DMS53 treated with DMSO at 0.1 percent for 48 hours (cell line): ENCODE data around the gene CCDC27.
"Not testable (repeated sequence)": the region's sequence is repeated elsewhere in the genome, so short reads cannot be mapped to it uniquely, and the experiment has no call there.

Source experiments
- DNase-seq: peaks from one replicate; lab custom pipeline; 2025; ENCODE audit not compliant: unreplicated experiment; lab: John Stamatoyannopoulos, UW

CCDC27 gene

DNA sequence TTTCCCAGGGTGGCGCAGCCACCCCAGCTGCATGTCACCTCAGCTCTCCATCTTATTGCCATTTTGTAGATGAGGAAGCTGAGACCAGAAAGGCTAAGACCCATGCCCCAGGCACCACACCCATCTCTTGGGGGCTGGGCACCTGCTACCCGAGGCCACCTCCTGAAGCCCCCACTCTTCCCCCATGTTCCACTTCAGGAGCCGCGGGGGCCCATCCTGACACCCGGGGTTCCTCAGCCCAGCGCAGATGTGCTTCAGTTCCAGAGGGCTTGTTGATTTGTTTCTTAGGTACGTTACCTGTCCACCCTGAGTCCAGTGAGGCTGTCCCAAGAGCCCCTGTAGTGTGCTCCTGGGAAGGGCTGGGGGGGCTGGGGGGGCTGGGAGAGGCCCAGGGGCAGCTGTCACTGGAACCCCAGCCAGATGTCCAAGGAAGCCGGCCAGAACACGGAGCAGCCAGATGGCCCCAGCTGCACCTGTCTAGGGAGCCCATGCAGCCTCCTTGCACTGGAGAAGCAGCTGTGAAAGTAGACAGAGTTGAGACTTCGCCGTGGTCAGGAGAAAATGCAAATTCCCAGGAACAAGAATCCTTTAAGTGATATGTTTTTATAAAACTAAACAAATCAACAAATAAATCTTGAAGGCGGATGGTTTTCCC, 17.1 kb upstream of the CCDC27 start:
- no peak for DNase-seq

GRCh38 chr1:3735688-3736087, 16.6 kb upstream of the CCDC27 start:
- no peak for DNase-seq

DNA sequence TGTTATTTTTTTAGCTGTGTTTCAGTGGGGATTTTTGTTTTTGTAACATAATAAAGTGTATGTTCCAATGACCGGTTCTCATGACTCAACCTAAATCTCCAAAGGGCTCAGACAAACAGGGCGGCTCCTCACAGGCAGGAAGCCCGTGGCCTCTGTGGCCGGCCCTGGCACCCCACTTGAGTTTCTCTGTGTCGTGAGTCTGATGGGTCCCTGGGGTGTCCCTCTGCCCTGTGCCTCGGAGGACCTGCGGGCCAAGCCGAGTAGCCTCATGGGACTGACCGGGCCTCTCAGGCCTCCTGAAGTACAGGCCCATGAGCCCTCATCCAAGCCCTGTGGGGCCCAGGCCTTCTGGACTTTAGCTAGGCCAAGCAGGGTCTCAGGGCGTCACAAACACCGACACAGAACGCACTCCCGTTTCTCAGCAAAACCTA, 16.1 kb upstream of the CCDC27 start:
- DNase-seq: no peak

DNA sequence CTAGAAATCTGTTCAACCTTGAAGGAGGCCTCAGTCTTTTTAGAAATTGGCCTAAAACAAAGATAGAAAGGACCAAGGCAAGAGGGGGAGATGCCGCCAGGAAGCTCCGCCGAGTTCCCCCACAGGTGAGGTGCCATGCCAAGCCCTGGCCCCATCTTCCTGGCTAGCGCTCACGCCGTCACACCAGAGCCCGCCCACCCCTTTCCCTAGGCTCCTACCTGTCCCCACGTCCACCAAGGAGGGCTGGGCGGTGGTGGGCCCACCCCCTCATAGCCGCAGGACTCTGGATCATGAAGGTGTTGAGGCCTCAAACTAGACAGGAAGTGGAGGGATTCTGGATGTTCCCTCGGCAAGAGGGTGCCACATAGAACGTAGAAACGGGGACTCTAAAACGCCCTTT, 15.5 kb upstream of the CCDC27 start:
- DNase-seq: no peak

DNA sequence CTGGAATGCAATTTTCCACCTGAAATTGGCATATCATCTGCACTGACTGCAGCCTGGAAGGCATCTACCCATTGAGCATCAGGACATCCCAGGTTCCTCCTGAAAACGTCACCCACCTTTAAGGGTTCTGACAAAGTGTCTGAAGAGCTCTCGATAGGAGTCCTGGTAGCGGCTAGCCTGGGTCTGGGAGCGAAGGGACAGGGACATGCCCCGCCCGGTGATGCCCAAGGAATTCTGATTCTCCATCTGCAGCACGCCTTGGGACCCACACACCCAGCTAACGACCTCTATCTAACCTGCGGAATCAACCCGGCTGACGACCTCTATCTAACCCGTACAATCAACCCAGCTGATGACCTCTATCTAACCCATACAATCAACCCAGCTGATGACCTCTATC, 13.3 kb upstream of the CCDC27 start:
- DNase-seq: no peak

DNA sequence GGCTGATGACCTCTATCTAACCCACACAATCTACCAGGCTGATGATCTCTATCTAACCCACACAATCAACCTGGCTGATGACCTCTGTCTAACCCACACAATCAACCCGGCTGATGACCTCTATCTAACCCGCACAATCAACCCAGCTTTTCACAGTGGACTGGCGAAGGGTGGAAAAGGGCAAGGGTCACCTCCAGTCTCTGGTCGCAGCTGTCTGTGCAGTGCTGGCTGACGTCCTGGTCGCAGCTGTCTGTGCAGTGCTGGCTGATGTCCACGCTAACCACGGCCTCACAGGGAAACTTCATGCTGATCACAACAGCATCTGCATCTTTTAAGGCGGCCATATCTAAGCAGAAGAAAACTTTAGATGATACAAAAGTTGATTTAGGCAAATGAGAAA, 12.2 kb upstream of the CCDC27 start:
- DNase-seq: no peak

DNA sequence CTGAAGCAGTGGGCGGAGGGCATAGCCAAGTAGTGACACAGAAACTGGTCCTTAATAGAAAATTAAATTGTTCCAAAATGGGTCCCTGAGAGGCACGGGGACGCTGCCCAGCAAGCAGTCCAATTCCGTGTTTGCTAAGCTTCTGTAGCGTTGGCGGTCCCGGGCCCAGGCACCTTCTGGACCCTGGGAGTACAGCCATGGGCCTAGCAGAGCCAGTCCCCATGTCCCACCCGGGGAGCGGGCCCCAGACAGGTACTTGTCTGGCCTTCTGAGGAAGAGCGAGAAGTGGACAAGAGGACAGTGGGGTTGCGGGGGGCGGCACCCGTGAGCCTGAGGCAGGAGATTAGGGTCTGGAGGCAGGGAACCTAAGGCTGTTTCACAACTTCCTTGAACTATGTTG, 11.5 kb upstream of the CCDC27 start:
- no peak for DNase-seq

GRCh38 chr1:3741566-3742438, 10.4 kb upstream of the CCDC27 start:
- DNase-seq: no peak

DNA sequence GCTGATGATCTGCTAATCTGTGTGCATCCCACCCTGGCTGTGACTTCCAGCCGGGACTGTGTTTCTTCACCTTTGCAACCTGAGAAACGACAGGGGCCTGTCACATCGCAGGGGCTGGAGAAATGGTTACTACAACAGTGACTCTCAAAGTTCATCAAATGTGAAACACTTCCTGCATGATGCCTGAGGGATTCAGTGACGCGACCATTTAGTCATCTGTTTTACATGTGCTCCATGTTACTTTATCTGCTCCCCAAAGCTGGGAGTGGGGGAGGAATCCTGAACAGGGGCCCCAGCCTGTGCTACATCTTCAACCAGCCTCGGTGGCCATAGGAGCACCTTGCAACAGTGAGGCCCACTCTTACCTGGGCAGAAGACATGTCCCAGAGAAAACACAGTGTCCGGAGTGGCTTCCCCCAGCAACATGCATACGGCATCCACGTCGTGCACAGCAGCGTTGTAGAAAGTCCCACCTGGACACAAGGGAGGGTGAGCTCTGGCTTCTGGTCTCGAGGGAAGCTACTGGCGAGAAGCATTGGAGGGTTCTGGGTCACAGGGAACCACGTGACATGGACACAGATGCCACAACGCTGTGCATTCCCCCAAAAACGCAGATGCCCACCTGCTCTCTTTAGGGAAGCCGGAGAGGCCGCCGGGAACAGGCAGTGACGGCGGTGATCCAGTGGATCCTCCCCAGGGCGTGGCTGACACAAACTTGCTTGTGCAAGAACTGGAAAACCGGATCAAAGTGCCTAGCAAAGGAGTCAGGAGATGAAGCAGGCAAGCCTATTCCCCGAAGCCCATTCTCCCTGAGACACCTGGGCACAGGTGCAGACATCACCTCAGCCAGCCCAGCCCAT, 9.6 kb upstream of the CCDC27 start:
- no peak for DNase-seq

DNA sequence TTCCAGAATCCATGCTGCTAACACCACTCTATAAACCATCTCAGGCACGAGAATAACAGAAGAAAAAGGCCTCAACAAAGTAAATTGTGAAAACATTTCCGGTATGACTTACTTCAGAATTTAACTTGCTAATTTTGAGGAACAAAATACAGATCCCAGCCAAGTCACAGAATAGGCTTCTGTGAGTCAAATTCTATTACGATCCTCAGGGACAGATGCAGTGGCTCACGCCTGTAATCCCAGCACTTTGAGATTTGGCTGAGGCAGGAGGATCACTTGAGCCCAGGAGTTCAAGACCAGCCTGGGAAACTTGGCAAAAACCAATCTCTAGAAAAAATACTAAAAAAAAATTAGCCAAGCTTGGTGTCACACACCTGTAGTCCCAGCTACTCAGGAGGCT, 8.8 kb upstream of the CCDC27 start:
- no peak for DNase-seq

DNA sequence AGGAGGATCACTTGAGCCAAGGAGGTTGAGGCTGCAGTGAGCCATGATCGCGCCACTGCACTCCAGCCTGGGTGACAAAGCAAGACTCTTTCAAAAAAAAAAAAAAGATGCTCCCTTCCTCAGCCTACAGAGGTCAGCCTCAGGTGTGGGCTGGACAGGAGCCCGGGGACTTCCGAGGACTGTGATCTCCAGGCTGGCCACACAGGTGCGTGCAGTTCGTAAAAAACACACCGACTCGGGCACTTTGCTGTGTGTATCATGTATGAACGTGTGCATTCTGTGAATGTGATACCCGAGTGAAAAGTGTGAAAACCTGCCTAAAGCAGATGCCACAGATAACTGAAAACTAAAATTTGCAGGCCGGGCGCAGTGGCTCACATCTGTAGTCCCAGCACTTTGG, 8.4 kb upstream of the CCDC27 start:
- no peak for DNase-seq

GRCh38 chr1:3744646-3745045, 7.6 kb upstream of the CCDC27 start:
- DNase-seq: no peak

- no peak for DNase-seq
These were observed 7.2 kb upstream of the CCDC27 start for GRCh38 chr1:3745071-3745470.

- no peak for DNase-seq
These were observed 6.5 kb upstream of the CCDC27 start for GRCh38 chr1:3745590-3746381.

DNA sequence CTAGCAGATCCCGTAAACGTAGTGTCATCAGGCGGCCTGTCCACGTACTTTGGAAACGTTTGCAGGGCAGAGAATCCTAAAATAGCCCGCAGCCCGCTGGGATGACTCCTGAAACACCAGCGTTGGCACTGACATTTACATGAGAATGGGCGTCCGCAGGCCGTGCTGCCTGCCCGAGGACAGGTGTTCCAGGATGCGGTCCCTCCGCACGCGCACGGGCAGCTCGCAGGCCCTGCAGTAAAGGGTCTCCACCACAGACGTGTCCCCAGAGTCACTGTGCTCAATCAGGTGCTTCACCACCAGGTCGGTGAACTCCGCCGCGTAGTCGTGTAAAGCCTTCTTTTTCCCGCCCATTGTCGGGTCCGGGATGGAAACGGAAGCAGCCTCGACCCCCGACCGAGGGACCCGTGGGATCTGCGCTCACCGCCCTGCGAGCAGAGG, 5.8 kb upstream of the CCDC27 start:
- no peak for DNase-seq

- peak; percentile 79 for DNase-seq
These were observed 5.3 kb upstream of the CCDC27 start for GRCh38 chr1:3746830-3747521.

DNA sequence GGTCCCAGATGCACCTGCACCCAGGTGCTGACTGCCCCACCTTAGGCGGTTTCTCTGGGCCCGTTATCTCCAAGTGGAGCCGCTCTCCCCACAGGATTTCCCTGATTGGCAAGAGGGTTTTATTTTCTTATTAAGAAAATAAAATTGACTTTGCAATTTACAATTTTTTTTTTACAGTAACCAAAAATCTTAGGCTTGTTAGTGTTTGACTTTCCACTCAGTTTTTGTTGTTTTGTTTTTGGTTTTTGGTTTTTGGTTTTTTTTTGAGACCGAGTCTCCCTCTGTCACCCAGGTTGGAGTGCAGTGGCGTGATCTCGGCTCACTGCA, 4.8 kb upstream of the CCDC27 start:
- DNase-seq: no peak

DNA sequence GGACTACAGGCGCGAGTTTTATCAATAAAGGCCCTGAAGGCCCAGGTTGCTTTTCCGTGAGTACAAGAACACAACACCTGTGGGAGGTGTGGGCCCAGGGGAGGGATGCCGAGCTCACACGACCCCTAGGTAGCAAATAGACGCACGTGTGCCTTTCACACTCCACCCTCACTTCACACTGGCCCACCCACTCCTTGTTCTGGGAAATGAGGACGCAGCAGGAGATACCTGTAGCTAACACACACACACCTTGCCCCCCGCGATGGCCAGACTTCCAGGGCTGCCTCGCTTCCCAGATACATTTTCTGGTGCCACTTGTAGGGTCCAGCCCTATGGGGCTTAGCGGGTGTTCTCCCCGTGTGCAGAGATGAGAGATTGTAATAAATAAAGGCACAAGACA, 4.3 kb upstream of the CCDC27 start:
- no peak for DNase-seq

GRCh38 chr1:3748316-3748900, 3.8 kb upstream of the CCDC27 start:
- DNase-seq: not testable (repeated sequence)

DNA sequence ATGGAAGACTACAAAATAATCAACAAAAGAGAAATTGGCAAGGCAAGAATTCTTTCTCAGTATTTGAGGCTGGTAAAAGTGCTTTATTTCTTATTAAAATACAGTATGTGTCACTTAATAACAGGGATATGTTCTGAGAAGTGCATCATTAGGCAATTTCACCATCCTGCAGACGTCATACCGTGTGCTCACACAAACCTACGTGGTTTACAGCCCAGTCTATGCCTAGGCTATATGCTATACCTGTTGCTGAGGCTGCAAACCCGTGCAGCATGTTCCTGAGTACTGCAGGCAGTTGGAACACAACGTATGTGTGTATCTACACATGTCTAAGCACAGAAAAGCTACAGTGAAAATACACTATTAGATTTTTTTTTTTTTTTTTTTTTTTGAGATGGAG, 2.7 kb upstream of the CCDC27 start:
- no peak for DNase-seq
